ENCODE results near the gene GAS2. TPM values are rescaled to one million over a fixed set of nuclear protein-coding genes. Genes with fewer than 3 reads are reported as not detected.

The GAS2 gene
- total and polyA plus RNA-seq, 12 donors: 1.5 to 21.7 (median 12.5) TPM

GRCh38 chr11:22625448-22626287 lies 40.7 kb upstream of the GAS2 start, which contains the start of gene FANCF:
FANCF (minus strand) TSS chr11:22625823; CDS start chr11:22625810, 13 bp downstream.
- no peaks in the 10 kb centered on the region for H3K27me3 ChIP-seq
- no peak for TF ChIP-seq CTCF (IDR thresholded peaks at IDR 0.05)
- intact Hi-C loops (cut with DNase I): loop anchor here in 3 of 10 donors (2.0 to 10.0 kb wide), 4 partner anchors 102 to 193 kb away; no protein-coding TSS in a partner anchor
- peak within 1 kb of the TSS; percentile 60 to 94 (median 85) for H3K27ac ChIP-seq
- ATAC-seq: peak; percentile 98 to 99 (median 98)
- H3K4me3 ChIP-seq: peak within 1 kb of the TSS; percentile 37 to 98 (median 84)
- peak; percentile 87 to 98 for DNase-seq
- peaks cover 0 to 22% (median 18%) of the 10 kb centered on the region in 9 donors for H3K4me1 ChIP-seq
- no peaks in the 10 kb centered on the region for H3K9me3 ChIP-seq
- H3K36me3 ChIP-seq: no peaks in the 10 kb centered on the region
- WGBS, 2 donors: 0 to 1% methylated on average over 55 of the region's 55 CpGs

- Histone ChIP-seq H3K27ac (peak overlapping the region in 5 of 10 donors; percentile 84 to 94 (median 91)), H3K27me3 (no peaks in the 10 kb centered on the region), H3K4me1 (peaks cover 0 to 22% (median 18%) of the 10 kb centered on the region in 9 donors), H3K36me3 (no peaks in the 10 kb centered on the region), H3K4me3 (peak overlapping the region in 5 of 10 donors; percentile 79 to 98 (median 84)), H3K9me3 (no peaks in the 10 kb centered on the region)
- DNase-seq (no peak), ATAC-seq (no peak)
- 95% methylated on average over 14 of the region's 14 CpGs for WGBS, 2 donors
- no peak for TF ChIP-seq CTCF (IDR thresholded peaks at IDR 0.05)
- intact Hi-C loops (cut with DNase I): loop anchor here in 3 of 10 donors (5.0 to 10.0 kb wide), 3 partner anchors 101 to 158 kb away; no protein-coding TSS in a partner anchor
These were observed 39.7 kb upstream of the GAS2 start for GRCh38 chr11:22626573-22627239.

- H3K36me3 ChIP-seq: no peaks in the 10 kb centered on the region
- no peaks in the 10 kb centered on the region for H3K9me3 ChIP-seq
- no peak overlapping the region for H3K4me3 ChIP-seq
- no peak for TF ChIP-seq CTCF (IDR thresholded peaks at IDR 0.05)
- no peak for ATAC-seq
- H3K27ac ChIP-seq: no peak overlapping the region
- intact Hi-C loops (cut with DNase I): loop anchor here in 3 of 10 donors (5.0 to 10.0 kb wide), 3 partner anchors 100 to 157 kb away; no protein-coding TSS in a partner anchor
- no peak for DNase-seq
- H3K4me1 ChIP-seq: peaks cover 0 to 22% (median 18%) of the 10 kb centered on the region in 9 donors
- H3K27me3 ChIP-seq: no peaks in the 10 kb centered on the region
- 91 to 96% methylated on average over 6 of the region's 6 CpGs for WGBS, 2 donors
These were observed 39.0 kb upstream of the GAS2 start for GRCh38 chr11:22627421-22627820.

- no peaks in the 10 kb centered on the region for H3K27me3 ChIP-seq
- no peaks in the 10 kb centered on the region for H3K36me3 ChIP-seq
- ATAC-seq: no peak
- DNase-seq: no peak
- no peak overlapping the region for H3K27ac ChIP-seq
- H3K4me3 ChIP-seq: no peak overlapping the region
- intact Hi-C loops (cut with DNase I): no loop called here
- no peaks in the 10 kb centered on the region for H3K4me1 ChIP-seq
- no peak for TF ChIP-seq CTCF (IDR thresholded peaks at IDR 0.05)
- H3K9me3 ChIP-seq: no peaks in the 10 kb centered on the region
These were observed 33.0 kb upstream of the GAS2 start for GRCh38 chr11:22633354-22633902.
